ENCODE data around the gene PROS1.

GRCh38 chr3:93992207-93992606 is 18.5 kb upstream of the PROS1 start:
- TF ChIP-seq CTCF (conservative IDR thresholded peaks at IDR 0.05; ENCODE audit: low read length) (no peak), EZH2phosphoT487 (IDR thresholded peaks at IDR 0.05; ENCODE audit: borderline replicate concordance, low read depth, low read length) (no peak)
